ENCODE data around the gene RPUSD1.
"Not testable (repeated sequence)": the region's sequence is repeated elsewhere in the genome, so short reads cannot be mapped to it uniquely, and the experiment has no call there.

The RPUSD1 gene

DNA sequence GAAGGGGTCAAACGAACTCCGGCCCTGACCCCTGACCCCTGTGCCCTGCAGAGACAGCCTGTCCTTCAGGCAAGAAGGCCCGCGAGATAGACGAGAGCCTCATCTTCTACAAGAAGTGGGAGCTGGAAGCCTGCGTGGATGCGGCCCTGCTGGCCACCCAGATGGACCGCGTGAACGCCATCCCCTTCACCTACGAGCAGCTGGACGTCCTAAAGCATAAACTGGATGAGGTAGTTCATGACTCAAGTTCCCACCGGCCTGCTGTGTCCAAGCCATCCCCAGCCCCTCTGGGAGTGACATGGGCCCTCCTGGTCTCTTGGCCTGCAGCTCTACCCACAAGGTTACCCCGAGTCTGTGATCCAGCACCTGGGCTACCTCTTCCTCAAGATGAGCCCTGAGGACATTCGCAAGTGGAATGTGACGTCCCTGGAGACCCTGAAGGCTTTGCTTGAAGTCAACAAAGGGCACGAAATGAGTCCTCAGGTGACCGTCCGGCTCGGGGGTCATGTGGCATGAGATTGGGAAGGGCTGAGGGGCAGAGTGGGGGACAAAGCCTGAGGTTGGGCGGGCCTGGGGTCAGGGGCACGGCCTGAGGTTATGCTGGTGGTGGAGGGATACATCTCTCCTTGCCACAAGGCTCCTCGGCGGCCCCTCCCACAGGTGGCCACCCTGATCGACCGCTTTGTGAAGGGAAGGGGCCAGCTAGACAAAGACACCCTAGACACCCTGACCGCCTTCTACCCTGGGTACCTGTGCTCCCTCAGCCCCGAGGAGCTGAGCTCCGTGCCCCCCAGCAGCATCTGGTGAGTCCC lies 22.0 kb downstream of the RPUSD1 start:
- no peak for DNase-seq (ENCODE audit: low read depth)

DNA sequence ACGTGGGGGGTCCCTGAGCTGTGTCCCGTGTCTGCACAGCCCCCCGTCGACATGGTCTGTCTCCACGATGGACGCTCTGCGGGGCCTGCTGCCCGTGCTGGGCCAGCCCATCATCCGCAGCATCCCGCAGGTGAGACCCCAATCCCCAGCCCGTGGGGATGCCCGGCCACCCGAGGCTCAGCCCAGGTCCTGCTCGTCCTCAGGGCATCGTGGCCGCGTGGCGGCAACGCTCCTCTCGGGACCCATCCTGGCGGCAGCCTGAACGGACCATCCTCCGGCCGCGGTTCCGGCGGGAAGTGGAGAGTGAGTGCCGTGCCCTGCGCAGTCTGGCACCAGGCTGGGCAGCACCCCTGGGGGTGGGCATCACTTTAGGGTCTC lies 22.7 kb downstream of the RPUSD1 start:
- DNase-seq (ENCODE audit: low read depth): no peak

DNA sequence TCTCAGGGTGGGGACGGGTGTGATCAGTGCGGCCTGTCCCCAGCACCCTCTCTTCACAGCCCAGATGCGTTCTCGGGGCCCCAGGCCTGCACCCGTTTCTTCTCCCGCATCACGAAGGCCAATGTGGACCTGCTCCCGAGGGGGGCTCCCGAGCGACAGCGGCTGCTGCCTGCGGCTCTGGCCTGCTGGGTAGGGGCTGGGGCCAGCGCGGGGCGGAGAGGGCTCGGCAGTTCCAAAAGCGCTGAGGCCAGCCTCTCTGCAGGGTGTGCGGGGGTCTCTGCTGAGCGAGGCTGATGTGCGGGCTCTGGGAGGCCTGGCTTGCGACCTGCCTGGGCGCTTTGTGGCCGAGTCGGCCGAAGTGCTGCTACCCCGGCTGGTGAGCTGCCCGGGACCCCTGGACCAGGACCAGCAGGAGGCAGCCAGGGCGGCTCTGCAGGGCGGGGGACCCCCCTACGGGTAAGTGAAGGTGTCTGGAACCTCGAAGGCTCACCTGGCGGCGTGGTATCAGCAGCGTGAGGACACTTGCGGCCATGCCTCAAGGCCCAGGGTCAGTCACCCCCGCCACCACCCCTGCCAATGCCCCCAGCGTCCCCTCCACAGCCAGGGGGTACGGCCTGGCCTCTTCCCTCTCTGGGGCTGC lies 23.2 kb downstream of the RPUSD1 start:
- no peak for DNase-seq (ENCODE audit: low read depth)

DNA sequence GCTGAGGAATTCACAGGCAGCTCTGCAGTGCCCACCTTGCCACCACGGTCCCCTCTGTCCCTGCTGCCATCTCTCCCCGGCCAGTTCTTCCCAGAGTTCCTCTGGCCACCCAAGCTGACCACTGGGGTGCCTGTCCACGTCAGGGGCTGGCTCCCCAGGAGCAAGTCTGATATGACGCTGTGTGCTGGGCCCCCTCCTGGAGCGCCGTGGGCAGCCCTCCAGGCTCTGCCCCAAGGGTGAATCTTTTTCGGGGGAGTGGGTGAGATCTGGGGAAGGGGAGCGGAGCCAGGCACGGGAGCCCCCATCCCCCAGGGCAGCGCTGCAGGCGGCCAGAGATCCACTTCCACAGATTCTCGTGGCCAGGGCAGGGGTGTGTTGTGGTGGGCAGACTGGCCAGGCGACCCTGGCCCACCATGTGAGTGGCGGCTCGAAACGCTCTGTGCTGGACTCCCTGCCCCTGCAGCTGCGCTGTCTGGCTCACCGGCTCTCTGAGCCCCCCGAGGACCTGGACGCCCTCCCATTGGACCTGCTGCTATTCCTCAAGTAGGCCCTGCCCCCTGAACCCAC lies 23.9 kb downstream of the RPUSD1 start:
- DNase-seq (ENCODE audit: low read depth): no peak

DNA sequence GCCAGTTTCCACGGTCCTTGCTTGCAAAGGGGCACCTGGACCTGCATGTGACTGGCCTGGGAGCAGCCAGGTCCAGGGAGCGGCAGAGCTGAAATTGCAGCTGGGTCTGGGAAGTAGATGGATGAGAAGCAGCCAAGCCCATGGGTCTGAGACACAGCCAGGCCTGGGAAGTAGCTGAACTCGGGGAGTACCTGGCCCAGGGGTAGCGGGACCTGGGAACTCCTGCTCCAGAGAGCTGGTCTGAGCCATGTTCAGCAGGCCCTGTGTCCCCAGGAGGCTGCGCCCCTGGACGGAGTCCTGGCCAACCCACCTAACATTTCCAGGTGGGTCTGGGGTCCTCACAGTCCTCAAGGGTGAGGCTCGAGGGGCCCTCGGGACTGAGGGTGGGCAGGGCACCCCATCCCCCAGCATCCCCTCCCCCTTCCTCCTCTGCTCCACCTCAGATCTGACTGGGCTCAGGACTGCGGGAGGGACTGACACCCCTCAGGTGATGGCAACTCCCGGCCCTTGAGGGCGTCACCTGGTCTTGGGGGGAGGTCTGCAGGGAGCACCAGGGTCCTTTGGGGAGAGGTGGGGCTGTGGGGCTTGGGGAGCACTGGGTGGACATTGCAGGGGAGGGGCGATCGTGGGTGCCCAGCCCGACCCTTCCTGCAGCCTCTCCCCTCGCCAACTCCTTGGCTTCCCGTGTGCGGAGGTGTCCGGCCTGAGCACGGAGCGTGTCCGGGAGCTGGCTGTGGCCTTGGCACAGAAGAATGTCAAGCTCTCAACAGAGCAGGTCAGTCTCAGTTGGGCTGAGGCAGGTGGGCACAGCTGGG lies 24.6 kb downstream of the RPUSD1 start:
- no peak for DNase-seq (ENCODE audit: low read depth)

DNA sequence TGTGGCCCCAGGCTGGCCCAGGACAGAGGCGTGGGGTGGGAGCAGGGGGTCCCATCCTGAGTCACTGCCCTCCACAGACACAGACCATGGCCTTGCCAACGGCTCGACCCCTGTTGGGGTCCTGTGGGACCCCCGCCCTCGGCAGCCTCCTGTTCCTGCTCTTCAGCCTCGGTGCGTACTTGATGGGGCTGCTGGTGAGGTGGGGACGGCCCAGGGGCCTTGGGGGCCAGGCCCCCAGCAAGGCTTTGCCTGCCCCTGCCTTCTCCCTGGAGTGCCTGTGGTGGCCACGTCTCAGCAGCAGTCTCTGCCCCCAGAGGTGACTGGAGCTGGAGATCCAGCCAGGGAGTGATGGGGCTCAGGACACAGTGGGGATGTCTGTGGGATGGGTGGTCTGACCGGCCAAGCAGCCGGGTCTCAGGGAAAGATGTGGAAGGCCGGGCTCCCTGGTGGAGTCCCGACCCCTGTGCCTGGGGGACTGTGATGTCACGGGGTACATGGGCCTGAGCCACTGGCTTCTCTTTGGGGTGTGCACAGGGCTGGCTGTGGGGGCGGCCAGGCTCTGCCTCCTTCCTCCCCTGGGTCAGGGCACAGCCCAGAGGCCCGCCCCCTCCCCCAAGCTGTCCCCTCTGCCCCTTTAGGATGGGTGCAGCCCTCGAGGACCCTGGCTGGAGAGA lies 25.4 kb downstream of the RPUSD1 start:
- no peak for DNase-seq (ENCODE audit: low read depth)

DNA sequence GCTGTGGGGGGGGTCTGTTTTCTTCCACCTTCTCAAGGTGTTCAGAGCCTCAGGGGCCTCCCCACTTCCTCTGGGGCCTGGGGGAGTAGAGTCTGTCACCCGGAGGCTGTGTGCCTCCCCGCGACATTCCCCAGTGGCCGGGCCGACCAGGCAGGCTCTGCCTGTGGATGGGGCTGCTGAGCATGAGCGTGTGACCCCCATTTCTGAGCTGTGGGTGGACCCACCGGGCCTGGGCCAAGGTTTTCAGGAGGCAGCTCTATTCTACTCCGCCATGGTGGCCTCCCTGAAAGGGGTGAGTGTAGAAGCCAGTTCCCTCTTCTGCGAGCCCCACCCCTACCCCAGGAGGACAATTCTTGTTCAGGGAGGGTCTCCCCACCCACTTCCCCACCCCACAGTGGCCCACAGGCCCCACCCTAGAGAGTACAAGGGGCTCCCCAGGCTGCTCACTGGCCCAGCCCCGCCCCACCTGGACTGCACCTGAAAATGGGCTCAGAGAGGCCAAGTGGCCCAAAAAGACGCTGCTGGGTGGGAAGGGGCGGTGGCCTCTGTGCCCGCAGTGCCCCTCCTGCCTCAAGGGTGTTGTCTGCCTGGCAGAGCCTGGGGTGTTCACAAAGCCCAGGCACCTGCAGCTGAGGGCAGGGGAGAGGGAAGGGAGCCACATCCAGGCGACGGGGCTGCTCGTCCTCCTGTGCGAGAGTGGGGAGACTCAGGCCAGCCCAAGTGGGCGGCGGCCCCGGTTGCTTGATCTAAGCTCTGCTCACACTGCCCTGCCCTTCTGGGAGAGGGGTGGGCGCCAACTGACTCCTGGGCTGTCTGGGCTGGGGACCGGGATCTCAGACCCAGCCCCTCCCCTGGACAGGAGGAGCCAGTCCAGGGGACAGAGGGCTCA lies 26.3 kb downstream of the RPUSD1 start:
- no peak for DNase-seq (ENCODE audit: low read depth)

DNA sequence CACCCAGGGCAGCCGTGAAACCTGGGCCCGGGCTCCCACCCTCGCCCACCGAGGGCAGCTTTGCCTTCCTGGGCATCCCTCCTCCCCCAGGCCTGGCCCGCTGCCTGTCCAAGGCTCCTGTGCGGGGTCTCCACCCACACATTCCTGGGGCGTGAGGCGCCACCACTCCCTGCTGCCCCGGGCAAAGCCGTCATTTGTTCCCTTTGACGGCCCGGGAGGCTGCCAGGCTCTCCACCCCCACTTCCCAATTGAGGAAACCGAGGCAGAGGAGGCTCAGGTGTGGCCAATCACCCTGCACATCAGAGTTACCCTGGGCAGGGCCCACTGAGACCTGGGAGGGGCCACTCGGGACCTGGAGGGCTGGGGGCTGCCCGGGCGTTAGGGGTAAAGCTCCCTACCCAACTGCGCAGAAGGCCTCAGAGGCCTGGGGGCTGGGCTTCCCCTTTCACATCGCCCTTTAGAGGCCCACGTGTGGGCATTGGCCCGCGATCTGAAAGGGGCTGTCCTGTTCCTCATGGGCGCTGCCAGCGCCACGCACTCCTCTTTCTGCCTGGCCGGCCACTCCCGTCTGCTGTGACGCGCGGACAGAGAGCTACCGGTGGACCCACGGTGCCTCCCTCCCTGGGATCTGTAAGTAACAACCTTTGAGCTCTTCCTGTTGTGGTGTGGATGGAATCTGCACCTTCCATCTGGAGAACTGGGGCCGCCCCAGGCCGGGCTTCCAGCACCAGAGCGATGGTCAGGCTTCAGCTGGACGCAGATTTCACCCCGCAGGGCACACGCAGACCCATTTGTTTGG lies 27.4 kb downstream of the RPUSD1 start, which contains the start of gene MSLN:
Gene MSLN (plus strand): TSS at position 190 of the 799 bp plus-strand sequence. CDS start 1,947 bp downstream, outside the sequence.
- DNase-seq (ENCODE audit: low read depth): no peak

DNA sequence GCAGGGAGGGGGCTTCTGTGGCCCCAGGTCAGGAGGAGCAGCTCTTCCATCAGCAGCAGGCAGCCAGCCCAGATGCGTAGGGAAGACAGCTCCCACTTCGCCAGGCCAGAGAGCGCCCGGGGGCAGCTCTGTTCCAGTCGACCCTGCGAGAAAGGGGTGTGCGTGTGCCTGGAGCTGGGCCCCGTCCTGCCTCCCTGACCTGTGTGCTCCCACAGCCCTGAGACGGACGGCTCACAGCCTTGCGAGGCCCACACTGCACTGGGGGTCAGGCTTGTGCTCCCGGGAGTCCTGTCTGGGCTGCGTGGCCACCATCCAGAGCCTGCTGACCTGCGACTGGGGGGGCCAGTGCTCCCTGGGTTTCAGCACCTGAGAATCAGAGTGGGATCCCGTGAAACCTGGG lies 28.1 kb downstream of the RPUSD1 start:
- no peak for DNase-seq (ENCODE audit: low read depth)

DNA sequence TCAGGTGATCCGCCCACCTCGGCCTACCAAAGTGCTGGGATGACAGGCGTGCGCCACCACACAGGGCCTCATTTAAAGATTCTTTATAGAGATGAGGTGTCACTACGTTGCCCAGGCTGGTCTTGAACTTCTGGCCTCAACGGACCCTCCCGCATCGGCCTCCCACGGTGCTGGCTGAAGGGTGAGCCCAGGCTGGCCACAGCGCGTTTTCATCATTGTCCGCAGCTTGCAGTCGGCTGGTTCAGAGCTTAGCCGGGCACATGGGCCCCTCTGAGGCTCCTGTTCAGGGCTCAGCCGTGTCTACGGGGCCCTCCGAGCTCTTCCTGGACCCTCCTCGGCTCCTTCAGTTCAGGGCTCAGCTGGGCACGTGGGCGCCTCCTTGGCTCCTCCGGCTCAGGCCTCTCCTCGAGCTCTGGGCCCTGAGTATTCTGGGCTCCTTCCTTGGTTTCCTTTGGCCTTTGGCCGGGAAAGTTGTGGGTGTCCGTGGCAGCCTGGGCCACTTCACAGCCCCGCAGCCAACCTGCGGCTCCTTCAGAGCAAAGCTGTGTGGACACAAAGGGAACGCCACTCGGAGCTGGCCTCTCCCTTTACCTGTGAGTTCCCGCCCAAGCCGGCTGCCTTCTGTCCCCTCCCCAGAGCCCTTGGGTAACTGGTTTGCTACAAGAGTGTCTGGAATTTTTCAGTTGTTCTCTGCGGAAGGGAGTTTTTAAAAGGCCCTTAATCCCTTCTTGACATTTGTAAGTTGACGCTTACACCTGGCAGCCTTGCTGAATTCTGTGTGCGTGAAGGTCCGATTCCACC lies 28.9 kb downstream of the RPUSD1 start:
- no peak for DNase-seq (ENCODE audit: low read depth)

DNA sequence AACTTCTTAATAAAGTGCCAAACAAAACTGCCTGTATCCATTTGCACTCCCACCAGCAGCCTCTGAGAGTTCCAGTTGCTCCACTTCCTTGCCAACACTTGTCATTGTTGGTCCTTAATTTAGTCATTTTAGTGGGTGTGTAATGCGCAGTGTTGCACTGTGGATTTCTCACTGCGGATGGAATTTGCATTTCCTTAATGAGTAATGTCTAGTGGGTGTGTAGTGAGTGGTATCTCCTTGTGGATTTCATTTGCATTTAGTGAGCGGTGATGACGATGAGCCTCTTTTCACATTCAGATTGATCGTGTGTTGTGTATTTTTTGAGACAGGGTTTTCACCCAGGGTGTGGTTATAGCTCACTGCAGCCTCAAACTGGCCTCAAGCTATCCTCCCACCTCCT lies 31.8 kb downstream of the RPUSD1 start:
- DNase-seq (ENCODE audit: low read depth): no peak

DNA sequence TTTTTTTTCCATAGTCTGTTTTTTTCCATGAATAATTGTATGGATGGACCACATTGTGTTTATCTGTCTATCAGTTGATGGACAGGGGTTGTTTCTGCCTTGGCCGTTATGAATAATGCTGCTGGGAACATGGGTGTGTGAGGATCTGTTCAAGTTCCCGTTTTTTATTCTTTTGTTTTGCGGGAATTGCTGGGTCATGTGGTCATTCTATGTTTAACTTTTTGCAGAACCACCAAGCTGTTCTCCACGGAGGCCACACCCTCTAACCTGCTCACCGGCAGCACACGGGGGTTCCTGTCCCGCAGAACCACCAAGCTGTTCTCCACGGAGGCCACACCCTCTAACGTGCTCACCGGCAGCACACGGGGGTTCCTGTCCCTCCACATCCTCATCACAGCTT lies 33.5 kb downstream of the RPUSD1 start:
- DNase-seq (ENCODE audit: low read depth): no peak

DNA sequence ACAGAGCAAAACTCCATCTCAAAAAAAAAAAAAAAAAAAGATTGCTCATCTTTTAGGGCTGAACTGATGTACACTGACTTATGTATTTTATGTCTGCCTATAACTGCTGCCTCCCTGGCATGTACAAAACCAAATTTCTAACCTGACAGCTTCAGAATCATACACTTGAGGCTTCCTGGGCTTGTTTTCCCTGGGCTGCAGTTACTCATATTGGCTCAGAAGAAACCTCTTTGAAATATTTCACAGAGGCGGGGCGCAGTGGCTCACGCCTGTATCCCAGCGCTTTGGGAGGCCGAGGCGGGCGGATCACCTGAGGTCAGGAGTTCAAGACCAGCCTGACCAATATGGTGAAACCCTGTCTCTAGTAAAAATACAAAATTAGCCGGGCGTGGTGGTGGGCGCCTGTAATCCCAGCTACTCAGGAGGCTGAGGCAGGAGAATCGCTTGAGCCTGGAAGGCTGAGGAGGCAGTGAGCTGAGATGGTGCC lies 34.0 kb downstream of the RPUSD1 start:
- not testable (repeated sequence) for DNase-seq (ENCODE audit: low read depth)

DNA sequence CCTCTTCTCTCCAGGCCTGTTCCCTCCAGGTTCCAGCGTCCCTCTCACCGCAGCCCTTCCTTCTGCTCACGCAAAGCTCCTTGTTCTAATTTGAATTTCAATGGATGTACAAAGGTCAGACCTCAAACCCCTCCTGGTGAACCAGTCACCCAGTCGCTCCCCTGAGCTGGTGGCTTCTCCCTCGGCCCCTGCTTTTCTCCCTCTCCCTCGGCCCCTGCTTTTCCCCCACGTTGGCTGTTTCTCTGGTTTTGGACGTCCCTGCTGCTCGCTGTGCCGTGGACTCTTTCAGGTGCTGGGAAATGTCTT lies 36.2 kb downstream of the RPUSD1 start:
- no peak for DNase-seq (ENCODE audit: low read depth)

DNA sequence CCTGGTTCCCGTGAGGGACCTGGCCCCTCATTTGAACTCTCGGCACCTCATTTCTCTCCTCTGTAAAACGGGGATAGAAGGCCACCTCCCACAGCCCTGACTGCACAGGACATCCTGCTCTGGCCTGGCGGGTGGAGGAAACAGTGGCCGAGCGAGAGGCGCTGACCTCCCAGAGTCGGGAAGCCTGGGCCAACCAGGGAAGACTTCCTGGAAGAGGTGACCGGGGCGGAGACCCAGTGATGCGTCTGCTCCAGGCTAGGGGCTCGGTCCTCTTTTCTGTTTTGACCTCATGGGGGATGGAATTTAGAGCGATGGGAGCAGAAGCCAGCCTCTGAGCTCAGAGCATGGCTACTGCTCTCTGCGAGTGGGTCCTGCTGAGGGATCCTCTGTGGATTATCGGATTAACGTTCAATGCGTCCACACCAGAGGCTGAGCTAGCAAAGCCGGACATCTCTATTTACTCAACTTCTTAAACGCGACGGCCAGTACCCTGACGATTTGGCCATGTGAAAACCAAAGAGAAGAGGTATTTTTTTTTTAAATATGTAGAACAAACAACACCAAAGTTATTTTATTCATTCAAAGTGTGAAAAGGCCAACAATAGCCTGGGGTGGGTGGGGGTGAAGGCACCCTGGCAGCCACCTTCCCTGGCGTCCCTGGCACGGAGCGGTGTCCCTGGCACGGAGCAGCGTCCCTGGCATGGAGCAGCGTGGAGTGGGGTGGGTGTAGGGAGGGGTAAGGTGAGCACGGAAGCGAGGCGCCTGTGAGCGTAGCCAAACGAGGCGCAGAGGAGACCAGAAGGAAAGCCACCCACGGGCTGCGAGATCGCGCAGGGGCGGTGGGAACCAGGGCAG lies 36.8 kb downstream of the RPUSD1 start:
- no peak for DNase-seq (ENCODE audit: low read depth)

DNA sequence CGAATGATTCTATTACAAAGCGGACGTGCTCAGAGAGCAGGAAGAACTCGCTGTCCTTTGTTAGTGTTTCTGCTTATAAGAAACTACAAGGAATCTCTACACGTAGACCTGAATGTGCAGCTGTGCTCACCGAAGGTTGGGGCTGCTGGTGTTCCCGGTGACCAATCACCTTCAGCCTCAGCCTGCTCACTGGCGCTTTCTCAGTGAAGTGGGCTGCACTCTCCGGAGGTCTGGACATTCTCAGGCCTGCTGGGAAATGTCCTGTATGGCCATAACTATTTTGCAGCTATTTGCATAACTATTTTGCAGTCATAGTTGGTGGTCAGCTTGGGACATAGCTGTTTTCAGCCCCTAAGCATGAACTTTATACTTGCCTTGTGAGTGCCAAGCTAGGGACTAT lies 37.7 kb downstream of the RPUSD1 start:
- no peak for DNase-seq (ENCODE audit: low read depth)

DNA sequence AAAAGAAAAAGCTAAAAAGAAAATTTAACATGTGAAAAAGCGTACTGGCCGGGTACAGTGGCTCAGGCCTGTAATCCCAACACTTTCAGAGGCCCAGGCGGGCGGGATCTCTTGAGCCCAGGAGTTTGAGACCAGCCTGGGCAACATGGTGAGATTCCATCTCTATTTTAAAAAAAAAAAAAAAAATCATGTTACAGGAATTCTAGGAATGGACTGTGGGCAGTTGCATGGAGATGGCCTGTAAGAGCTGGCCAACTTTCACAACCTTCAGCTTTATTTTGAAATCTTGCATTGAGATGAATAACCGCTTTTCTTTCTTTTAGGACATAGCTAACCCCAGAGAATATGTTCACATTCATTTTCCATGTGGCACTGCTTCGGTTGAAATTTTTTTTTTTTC lies 39.2 kb downstream of the RPUSD1 start:
- no peak for DNase-seq (ENCODE audit: low read depth)

All from T follicular helper cell (primary cell).